Stimulated activated CD8-positive, alpha-beta memory T cell treated with anti-CD3 and anti-CD28 coated beads, Interleukin-4, amount 100 ng/mL, for 4 hours (primary cell): ENCODE measurements around the gene WNK3.
"Not testable (repeated sequence)": the region's sequence is repeated elsewhere in the genome, so short reads cannot be mapped to it uniquely, and the experiment has no call there.

Experiments
- DNase-seq, 2 donors: peaks; one replicate each; pipeline ENCODE4 v3.0.0-alpha.2; 2020; ENCODE audit warnings: low read depth in 2 of 2, low spot score in 1 of 2

The WNK3 gene

GRCh38 chrX:54357414-54358377 lies at the start of gene WNK3:
Gene WNK3 (minus strand): TSS chrX:54358046.
- no peak for DNase-seq

- DNase-seq: no peak
Measured at GRCh38 chrX:54407266-54407665, 49.4 kb upstream of the WNK3 start.

GRCh38 chrX:54397113-54397512 lies 39.3 kb upstream of the WNK3 start:
- no peak for DNase-seq

GRCh38 chrX:54386314-54386713 lies 28.5 kb upstream of the WNK3 start:
- DNase-seq: no peak

- not testable (repeated sequence) for DNase-seq
Measured at GRCh38 chrX:54384661-54385060, 26.8 kb upstream of the WNK3 start.

- no peak for DNase-seq
Measured at GRCh38 chrX:54359408-54359807, 1.6 kb upstream of the WNK3 start.

- DNase-seq: no peak
Measured at GRCh38 chrX:54358424-54359211, 772 bp upstream of the WNK3 start.

GRCh38 chrX:54352677-54353076 lies 5.2 kb downstream of the WNK3 start:
- no peak for DNase-seq

GRCh38 chrX:54337383-54337782 lies 20.5 kb downstream of the WNK3 start:
- DNase-seq: not testable (repeated sequence)

- DNase-seq: no peak
Measured at GRCh38 chrX:54325077-54325476, 32.8 kb downstream of the WNK3 start.

GRCh38 chrX:54320067-54320466 lies 37.8 kb downstream of the WNK3 start:
- no peak for DNase-seq

- no peak for DNase-seq
Measured at GRCh38 chrX:54306379-54306778, 51.5 kb downstream of the WNK3 start.

GRCh38 chrX:54301516-54301915 lies 56.3 kb downstream of the WNK3 start:
- no peak for DNase-seq

- no peak for DNase-seq
Measured at GRCh38 chrX:54294306-54294705, 63.5 kb downstream of the WNK3 start.

GRCh38 chrX:54292755-54293154 lies 65.1 kb downstream of the WNK3 start:
- no peak for DNase-seq

- DNase-seq: no peak
Measured at GRCh38 chrX:54291758-54292157, 66.1 kb downstream of the WNK3 start.

- no peak for DNase-seq
Measured at GRCh38 chrX:54288968-54289367, 68.9 kb downstream of the WNK3 start.

- DNase-seq: no peak
Measured at GRCh38 chrX:54288277-54288676, 69.6 kb downstream of the WNK3 start.

GRCh38 chrX:54281676-54282075 lies 76.2 kb downstream of the WNK3 start:
- no peak for DNase-seq

- no peak for DNase-seq
Measured at GRCh38 chrX:54280466-54280865, 77.4 kb downstream of the WNK3 start.

- DNase-seq: no peak
Measured at GRCh38 chrX:54271664-54272063, 86.2 kb downstream of the WNK3 start.

GRCh38 chrX:54248309-54248708 lies 109.5 kb downstream of the WNK3 start:
- no peak for DNase-seq
